Endothelial cell of umbilical vein (primary cell): ENCODE results near the gene SCNN1B. TPM values are rescaled to one million over a fixed set of nuclear protein-coding genes. Genes with fewer than 3 reads are reported as not detected.

ENCODE experiments used
- BruUV-seq: library from RNA; stranded (reverse); fragments of 400-500 nt; replicated peaks from 2 replicates; lab custom pipeline; 2021; lab: Mats Ljungman, UMichigan
- CTCF ChIA-PET: fragments of 300-600, 350-600 bp; sonication (Branson Sonifier 250); formaldehyde crosslinking; loops from one replicate; lab custom pipeline; 2021; ENCODE audit warnings: antibody characterized with exemption, inconsistent platforms; lab: Charles Lee
- POLR2A ChIA-PET: fragments of 300-600, 350-600 bp; sonication (Branson Sonifier 250); formaldehyde crosslinking; loops from one replicate; lab custom pipeline; 2021; ENCODE audit warnings: antibody characterized with exemption, inconsistent platforms; lab: Charles Lee
- DNase-seq: peaks from one replicate; pipeline ENCODE4 v3.0.0-alpha.2; 2011; ENCODE audit warnings: low read depth, low spot score
- FAIRE-seq: peaks from 2 replicates; lab custom pipeline; 2011; peaks lifted over from hg19 to GRCh38; lab: Jason Lieb, UNC
- H2AFZ ChIP-seq: 2 replicates; pipeline ENCODE4 v1.6.0; 2012; ENCODE audit warnings: low read depth, low read length, control low read depth, inconsistent platforms
- H3K27ac ChIP-seq: 2 replicates; pipeline ENCODE4 v1.5.1; 2011; ENCODE audit warnings: low read depth, mild to moderate bottlenecking, control low read depth, low read length, moderate library complexity; ENCODE audit not compliant: insufficient read depth
- H3K27me3 ChIP-seq, 2 experiments: 2 replicates each; pipeline versions ENCODE4 v1.6.0 to v1.6.1; 2011; ENCODE audit warnings: low read length in 2 of 2, mixed read lengths in 1 of 2; ENCODE audit not compliant: control insufficient read depth in 2 of 2, insufficient read depth in 2 of 2
- H3K36me3 ChIP-seq, 2 experiments: 2 replicates in 1 of 2; 3 replicates in 1 of 2; pipeline ENCODE4 v1.5.1; 2011; ENCODE audit warnings: low read length in 2 of 2, mild to moderate bottlenecking in 1 of 2, moderate library complexity in 1 of 2; ENCODE audit not compliant: control insufficient read depth in 2 of 2, insufficient read depth in 2 of 2; ENCODE audit errors: extremely low read depth in 1 of 2
- H3K4me1 ChIP-seq: 3 replicates; pipeline ENCODE4 v1.5.1; 2011; ENCODE audit warnings: mild to moderate bottlenecking, low read length; ENCODE audit not compliant: control insufficient read depth, insufficient read depth; ENCODE audit errors: extremely low read depth
- H3K4me2 ChIP-seq: 2 replicates; pipeline ENCODE4 v1.6.1; 2011; ENCODE audit warnings: low read length, control low read depth, mixed read lengths; ENCODE audit not compliant: insufficient read depth
- H3K4me3 ChIP-seq, 3 experiments: fragments of 200-600 bp in 1 of 3; sonication (generic), shearing (Covaris generic) in 1 of 3; replicated peaks in 1 of 3; 2 replicates each; pipeline ENCODE4 v1.5.1; 2011 to 2016; ENCODE audit warnings: control low read depth in 3 of 3, low read length in 3 of 3, mild to moderate bottlenecking in 2 of 3, inconsistent platforms in 1 of 3, low read depth in 1 of 3, moderate library complexity in 1 of 3; ENCODE audit not compliant: insufficient read depth in 1 of 3
- H3K79me2 ChIP-seq: 2 replicates; pipeline ENCODE4 v1.6.0; 2012; ENCODE audit warnings: low read length, inconsistent platforms; ENCODE audit not compliant: control insufficient read depth, insufficient read depth
- H3K9ac ChIP-seq: replicated peaks from 2 replicates; pipeline ENCODE3; 2011; ENCODE audit warnings: low read length, control low read depth; ENCODE audit not compliant: insufficient read depth; ENCODE audit errors: extremely low read depth
- H3K9me1 ChIP-seq: replicated peaks from 3 replicates; pipeline ENCODE4 v1.6.0; 2011; ENCODE audit warnings: mild to moderate bottlenecking, low read length; ENCODE audit not compliant: control insufficient read depth, insufficient read depth; ENCODE audit errors: extremely low read depth
- H3K9me3 ChIP-seq: replicated peaks from 2 replicates; pipeline ENCODE4 v1.5.1; 2012; ENCODE audit warnings: low read length, inconsistent platforms; ENCODE audit not compliant: control insufficient read depth, insufficient read depth
- H4K20me1 ChIP-seq: replicated peaks from 2 replicates; pipeline ENCODE3; 2011; ENCODE audit warnings: mild to moderate bottlenecking, low read length; ENCODE audit not compliant: control insufficient read depth, insufficient read depth; ENCODE audit errors: extremely low read depth
- EZH2 ChIP-seq: IDR thresholded peaks from 2 replicates; pipeline ENCODE4 v1.6.1; 2012; ENCODE audit warnings: borderline replicate concordance, low read depth, mild to moderate bottlenecking, moderate library complexity, low read length, inconsistent platforms; ENCODE audit not compliant: severe bottlenecking
- FOS ChIP-seq: IDR thresholded peaks from 2 replicates; pipeline ENCODE4 v1.6.1; 2011; ENCODE audit warnings: mild to moderate bottlenecking, low read length, moderate library complexity, borderline replicate concordance; ENCODE audit not compliant: insufficient read depth
- GATA2 ChIP-seq: IDR thresholded peaks from 2 replicates; pipeline ENCODE4 v1.7.0; 2011; ENCODE audit warnings: low read depth, mild to moderate bottlenecking, moderate library complexity, mixed read lengths, low read length; ENCODE audit not compliant: insufficient read length, insufficient read depth
- JUN ChIP-seq: IDR thresholded peaks from 2 replicates; pipeline ENCODE4 v1.6.1; 2011; ENCODE audit warnings: borderline replicate concordance, low read depth; ENCODE audit not compliant: insufficient read length, insufficient read depth
- MYC ChIP-seq: IDR thresholded peaks from one replicate; pipeline ENCODE4 v1.6.1; 2011; ENCODE audit warnings: mild to moderate bottlenecking, low read depth, low read length
- POLR2A ChIP-seq: IDR thresholded peaks from 2 replicates; pipeline ENCODE4 v1.6.1; 2012; ENCODE audit warnings: low read depth, mild to moderate bottlenecking, control low read depth, low read length
- POLR2AphosphoS5 ChIP-seq: IDR thresholded peaks from 2 replicates; pipeline ENCODE4 v1.6.1; 2012; ENCODE audit warnings: low read depth, mild to moderate bottlenecking, control low read depth, low read length, moderate library complexity; ENCODE audit not compliant: insufficient read depth
- dilution Hi-C: fragments of 300-500 bp; cut with MboI; formaldehyde crosslinking; loops from one replicate; pipeline ENCODE4 v1.15.0; 2019; ENCODE audit warnings: low sequenced_read_pairs; ENCODE audit not compliant: extremely low pct_ligation_motif_present
- intact Hi-C: fragments of 100-400 bp; cut with micrococcal nuclease; formaldehyde crosslinking; loops from one replicate; pipeline ENCODE4 v1.10.0; 2022
- polyA plus RNA-seq, 4 experiments: library from polyadenylated mRNA; depleted of rRNA in 3 of 4; stranded (reverse) in 3 of 4; unstranded in 1 of 4; fragments of >200 nt; gene quantifications; 2 replicates each; pipeline versions ENCODE4 v1.2.1 to v1.2.3, GENCODE V29; 2011 to 2012; ENCODE audit warnings: missing spikeins in 1 of 4
- total RNA-seq: library from RNA; stranded (reverse); gene quantifications from 2 replicates; pipeline ENCODE4 v1.2.3, GENCODE V29; 2021
- TF ChIP-seq, protein P1 (sequence below), 2 donors: IDR thresholded peaks; 1 replicate in 1 of 2; 2 replicates in 1 of 2; pipeline ENCODE4 v1.5.1; 2011; ENCODE audit warnings: low read length in 2 of 2, mild to moderate bottlenecking in 2 of 2, moderate library complexity in 2 of 2, control low read depth in 1 of 2, inconsistent platforms in 1 of 2, low read depth in 1 of 2; ENCODE audit not compliant: insufficient read depth in 1 of 2; ENCODE audit errors: extremely low read depth in 1 of 2
- TF ChIP-seq, protein P2 (sequence below): IDR thresholded peaks from 2 replicates; pipeline ENCODE4 v1.6.1; 2011; ENCODE audit not compliant: insufficient read depth, insufficient read length

SCNN1B gene
- total and polyA plus RNA-seq, 2 donors (not counting 3 experiments of a cell fraction or from before 2014, with no cell fraction given) = not detected

DNA sequence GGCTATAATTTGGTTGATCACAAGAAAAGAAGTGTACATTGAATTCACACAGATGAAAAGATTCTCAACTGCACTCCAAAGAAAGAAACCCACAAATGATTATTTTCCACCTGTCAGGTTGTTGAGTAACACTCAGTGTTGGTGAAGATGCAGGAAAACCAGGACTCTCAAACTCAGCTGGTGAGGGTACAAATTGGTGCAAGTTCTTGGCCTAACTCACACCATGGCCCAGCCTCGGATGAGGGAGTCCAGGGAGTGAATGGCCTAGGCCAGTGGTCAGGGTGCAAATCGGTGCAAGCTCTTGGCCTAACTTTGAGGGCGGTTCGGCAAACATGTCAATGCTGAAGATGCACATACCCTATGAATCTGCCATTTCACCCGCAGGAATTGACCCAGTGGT is 8.6 kb downstream of the SCNN1B start:
- H3K9me3 ChIP-seq = no peaks in the 10 kb centered on the region
- intact Hi-C loops = no loop called here
- BruUV-seq = no TSS peak
- H3K9me1 ChIP-seq = no peaks in the 10 kb centered on the region
- dilution Hi-C loops = no loop called here
- no peaks in the 10 kb centered on the region for H3K27me3 ChIP-seq
- no peaks in the 10 kb centered on the region for H3K79me2 ChIP-seq
- no peak for DNase-seq
- no peaks in the 10 kb centered on the region for H4K20me1 ChIP-seq
- no peak overlapping the region for H3K27ac ChIP-seq
- no peak overlapping the region for H2AFZ ChIP-seq
- H3K4me2 ChIP-seq = no peak overlapping the region
- no peak for FAIRE-seq
- no peaks in the 10 kb centered on the region for H3K4me1 ChIP-seq
- POLR2A ChIA-PET = no interaction called here
- TF ChIP-seq POLR2A (no peak), FOS (no peak), GATA2 (no peak), MYC (no peak), JUN (no peak), POLR2AphosphoS5 (no peak), EZH2 (no peak)
- TF ChIP-seq, protein P1, sequence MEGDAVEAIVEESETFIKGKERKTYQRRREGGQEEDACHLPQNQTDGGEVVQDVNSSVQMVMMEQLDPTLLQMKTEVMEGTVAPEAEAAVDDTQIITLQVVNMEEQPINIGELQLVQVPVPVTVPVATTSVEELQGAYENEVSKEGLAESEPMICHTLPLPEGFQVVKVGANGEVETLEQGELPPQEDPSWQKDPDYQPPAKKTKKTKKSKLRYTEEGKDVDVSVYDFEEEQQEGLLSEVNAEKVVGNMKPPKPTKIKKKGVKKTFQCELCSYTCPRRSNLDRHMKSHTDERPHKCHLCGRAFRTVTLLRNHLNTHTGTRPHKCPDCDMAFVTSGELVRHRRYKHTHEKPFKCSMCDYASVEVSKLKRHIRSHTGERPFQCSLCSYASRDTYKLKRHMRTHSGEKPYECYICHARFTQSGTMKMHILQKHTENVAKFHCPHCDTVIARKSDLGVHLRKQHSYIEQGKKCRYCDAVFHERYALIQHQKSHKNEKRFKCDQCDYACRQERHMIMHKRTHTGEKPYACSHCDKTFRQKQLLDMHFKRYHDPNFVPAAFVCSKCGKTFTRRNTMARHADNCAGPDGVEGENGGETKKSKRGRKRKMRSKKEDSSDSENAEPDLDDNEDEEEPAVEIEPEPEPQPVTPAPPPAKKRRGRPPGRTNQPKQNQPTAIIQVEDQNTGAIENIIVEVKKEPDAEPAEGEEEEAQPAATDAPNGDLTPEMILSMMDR (IDR thresholded peaks at IDR 0.05; ENCODE audit: extremely low read depth in 1 of 2, insufficient read depth in 1 of 2, low read depth in 1 of 2, low read length in 2 of 2) = no peak
- TF ChIP-seq, protein P2, sequence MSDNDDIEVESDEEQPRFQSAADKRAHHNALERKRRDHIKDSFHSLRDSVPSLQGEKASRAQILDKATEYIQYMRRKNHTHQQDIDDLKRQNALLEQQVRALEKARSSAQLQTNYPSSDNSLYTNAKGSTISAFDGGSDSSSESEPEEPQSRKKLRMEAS = no peak
- H3K9ac ChIP-seq = no peak overlapping the region
- CTCF ChIA-PET = interaction anchor here (0.6 to 1.1 kb wide), 2 partner anchors 13 to 27 kb away, joined by 3 read pairs; no protein-coding TSS in a partner anchor
- H3K36me3 ChIP-seq = no peaks in the 10 kb centered on the region
- no peak overlapping the region for H3K4me3 ChIP-seq
